HepG2 (cell line): ENCODE measurements around the gene ZMAT1. TPM values are rescaled to one million over a fixed set of nuclear protein-coding genes. Genes with fewer than 3 reads are reported as not detected.

Experiments
- ATAC-seq: fragments of 200-7000 bp; cut with Tn5 transposase; 3 replicates; pipeline ENCODE4 v1.9.1; 2020; ENCODE audit warnings: mild to moderate bottlenecking, moderate library complexity
- BruUV-seq: library from RNA; stranded (reverse); fragments of 400-500 nt; replicated peaks from 2 replicates; lab custom pipeline; 2021; lab: Mats Ljungman, UMichigan
- CTCF ChIA-PET: fragments of 300-600 bp; formaldehyde crosslinking; extraction: SDS; loops from one replicate; lab custom pipeline; 2021; ENCODE audit warnings: low total read pairs, inconsistent platforms, low intra/inter-chr PET ratio; lab: Yijun Ruan, JAX
- POLR2A ChIA-PET: fragments of 350-600 bp; sonication (Branson Sonifier 250); formaldehyde crosslinking; loops from one replicate; lab custom pipeline; 2020; ENCODE audit warnings: antibody characterized with exemption, inconsistent platforms; lab: Yijun Ruan, JAX
- DNase-seq: peaks from one replicate; pipeline ENCODE4 v3.0.0-alpha.2; 2015; ENCODE audit warnings: low spot score
- FAIRE-seq: peaks from 3 replicates; lab custom pipeline; 2011; peaks lifted over from hg19 to GRCh38; lab: Jason Lieb, UNC
- H2AFZ ChIP-seq: one replicate; pipeline ENCODE4 v1.6.1; 2011; ENCODE audit warnings: low read length, inconsistent platforms
- H3K27ac ChIP-seq: fragments of 300-600 bp; 3 replicates; pipeline ENCODE4 v1.8.0; 2011; ENCODE audit warnings: mixed run types, mild to moderate bottlenecking, mixed read lengths, low read length, inconsistent platforms; ENCODE audit not compliant: insufficient read depth; ENCODE audit errors: extremely low read length
- H3K27me3 ChIP-seq, 2 experiments: fragments of 200-600 bp in 1 of 2; 2 replicates in 1 of 2; 3 replicates in 1 of 2; pipeline versions ENCODE4 v1.6.0 to v1.8.0; 2011; ENCODE audit warnings: low read length in 2 of 2, mild to moderate bottlenecking in 2 of 2, moderate library complexity in 2 of 2, inconsistent platforms in 1 of 2; ENCODE audit not compliant: insufficient read depth in 2 of 2, control insufficient read depth in 1 of 2
- H3K36me3 ChIP-seq, 2 experiments: fragments of 200-600 bp in 1 of 2; replicated peaks in 1 of 2; 2 replicates in 1 of 2; 3 replicates in 1 of 2; pipeline versions ENCODE4 v1.5.1 to v1.8.0; 2011; ENCODE audit warnings: low read length in 2 of 2, inconsistent platforms in 1 of 2; ENCODE audit not compliant: insufficient read depth in 2 of 2, control insufficient read depth in 1 of 2
- H3K4me1 ChIP-seq: 2 replicates; pipeline ENCODE4 v1.5.1; 2012; ENCODE audit warnings: low read length, inconsistent platforms; ENCODE audit not compliant: insufficient read depth
- H3K4me2 ChIP-seq: 2 replicates; pipeline ENCODE4 v1.6.0; 2011; ENCODE audit warnings: low read depth, low read length, inconsistent platforms
- H3K4me3 ChIP-seq, 3 experiments: fragments of 200-600 bp in 1 of 3; sonication (generic), shearing (Covaris generic) in 1 of 3; replicated peaks in 1 of 3; 2 replicates each; pipeline ENCODE4 v1.5.1; 2011 to 2016; ENCODE audit warnings: low read length in 3 of 3, inconsistent platforms in 2 of 3, low read depth in 2 of 3, mild to moderate bottlenecking in 2 of 3, control low read depth in 1 of 3, mixed read lengths in 1 of 3; ENCODE audit not compliant: insufficient read depth in 1 of 3
- H3K79me2 ChIP-seq: one replicate; pipeline ENCODE4 v1.6.1; 2011; ENCODE audit warnings: low read length, inconsistent platforms; ENCODE audit not compliant: insufficient read depth
- H3K9ac ChIP-seq: 2 replicates; pipeline ENCODE4 v1.6.0; 2011; ENCODE audit warnings: mild to moderate bottlenecking, low read depth, low read length, inconsistent platforms; ENCODE audit not compliant: insufficient read depth
- H3K9me3 ChIP-seq: 2 replicates; pipeline ENCODE4 v1.5.1; 2012; ENCODE audit warnings: mild to moderate bottlenecking, low read length
- H4K20me1 ChIP-seq: 2 replicates; pipeline ENCODE4 v1.6.0; 2011; ENCODE audit warnings: inconsistent platforms, mild to moderate bottlenecking, low read length, moderate library complexity; ENCODE audit not compliant: insufficient read depth
- CBX2 ChIP-seq, 2 experiments: fragments of 200-600 bp in 1 of 2; sonication (generic); formaldehyde crosslinking in 1 of 2; IDR thresholded peaks; 2 replicates each; pipeline versions ENCODE4 v1.7.0 to v1.8.1; 2018 to 2022; ENCODE audit warnings: low read depth in 2 of 2, low read length in 1 of 2, mild to moderate bottlenecking in 1 of 2, missing genetic modification reagents in 1 of 2
- IKZF4 ChIP-seq: sonication (generic); formaldehyde crosslinking; IDR thresholded peaks from 2 replicates; pipeline ENCODE4 v1.5.1; 2020; ENCODE audit warnings: borderline replicate concordance, mild to moderate bottlenecking, low read depth, missing genetic modification reagents; ENCODE audit errors: not compliant biosample characterization
- JUND ChIP-seq: sonication (generic); formaldehyde crosslinking; IDR thresholded peaks from 2 replicates; pipeline ENCODE4 v1.8.0; 2022; ENCODE audit warnings: mild to moderate bottlenecking, missing genetic modification reagents
- NR2F1 ChIP-seq, 2 experiments: fragments of 450-650 bp in 1 of 2; formaldehyde crosslinking in 1 of 2; IDR thresholded peaks; 2 replicates each; pipeline versions ENCODE4 v1.5.0 to v1.6.1; 2016 to 2020; ENCODE audit warnings: mild to moderate bottlenecking in 1 of 2, missing compliant biosample characterization in 1 of 2, missing genetic modification reagents in 1 of 2, moderate library complexity in 1 of 2
- REXO4 ChIP-seq: sonication (generic); formaldehyde crosslinking; IDR thresholded peaks from 2 replicates; pipeline ENCODE4 v1.8.0; 2022; ENCODE audit warnings: missing genetic modification reagents, mild to moderate bottlenecking, borderline replicate concordance
- ZBED4 ChIP-seq: sonication (generic); formaldehyde crosslinking; IDR thresholded peaks from 2 replicates; pipeline ENCODE4 v1.4.0; 2020; ENCODE audit warnings: missing genetic modification reagents, borderline replicate concordance
- ZFP41 ChIP-seq: sonication (generic); formaldehyde crosslinking; IDR thresholded peaks from 2 replicates; pipeline ENCODE4 v1.4.0; 2020; ENCODE audit warnings: mild to moderate bottlenecking, missing genetic modification reagents, borderline replicate concordance
- ZNF274 ChIP-seq: sonication (generic); formaldehyde crosslinking; IDR thresholded peaks from 2 replicates; pipeline ENCODE4 v1.5.1; 2020; ENCODE audit warnings: mild to moderate bottlenecking, missing genetic modification reagents
- ZNF580 ChIP-seq: IDR thresholded peaks from 2 replicates; pipeline ENCODE4 v1.6.1; 2016; ENCODE audit warnings: low read depth, borderline replicate concordance
- ZNF839 ChIP-seq: sonication (generic); formaldehyde crosslinking; IDR thresholded peaks from 2 replicates; pipeline ENCODE4 v1.4.0; 2020; ENCODE audit warnings: missing genetic modification reagents, mild to moderate bottlenecking, borderline replicate concordance
- ZSCAN29 ChIP-seq: sonication (generic); formaldehyde crosslinking; conservative IDR thresholded peaks from 2 replicates; pipeline ENCODE4 v1.4.0; 2020; ENCODE audit warnings: mild to moderate bottlenecking, missing genetic modification reagents
- WGBS: methylation state at CpG from one replicate; pipeline ENCODE4 v1.1.6; 2017; ENCODE audit warnings: low lambda C conversion rate; 5-methylcytosine and 5-hydroxymethylcytosine counted together
- in situ Hi-C: cut with HindIII; loops from 2 replicates; pipeline ENCODE4 v1.10.0; 2017; ENCODE audit warnings: low pct_unique_long_range_greater_than_20kb; ENCODE audit not compliant: extremely low pct_ligation_motif_present
- intact Hi-C: fragments of 100-400 bp; cut with micrococcal nuclease; formaldehyde crosslinking; loops from one replicate; pipeline ENCODE4 v1.10.0; 2022; ENCODE audit not compliant: unreplicated experiment
- polyA plus RNA-seq, 8 experiments: library from polyadenylated mRNA; depleted of rRNA in 3 of 8; stranded (reverse) in 7 of 8; unstranded in 1 of 8; fragments of >200 nt; fragmentation: Illumina TruSeq in 4 of 8; extraction: Trizol in 4 of 8; gene quantifications; 2 replicates each; pipeline versions ENCODE4 v1.2.1 to v1.2.3, GENCODE V29; 2011 to 2016; ENCODE audit warnings: low read depth in 4 of 8, missing spikeins in 1 of 8, mixed read lengths in 1 of 8; ENCODE audit not compliant: insufficient read depth in 1 of 8
- total RNA-seq, 5 experiments: library from RNA; depleted of rRNA; stranded (reverse); fragments of >200 nt; fragmentation: Illumina TruSeq; extraction: Trizol; gene quantifications; 2 replicates each; pipeline ENCODE4 v1.2.3, GENCODE V29; 2016; ENCODE audit warnings: low read depth in 1 of 5

The ZMAT1 gene
- total and polyA plus RNA-seq, 2 of the 13 experiments (the other 11 are each of a cell fraction or from before 2014, with no cell fraction given) = 0.01 to 0.02 TPM

GRCh38 chrX:101957174-101957573 lies 25.3 kb upstream of the ZMAT1 start:
- no peak overlapping the region for H2AFZ ChIP-seq
- DNase-seq (no peak), FAIRE-seq (no peak), ATAC-seq (no peak)
- in situ Hi-C loops = no loop called here
- no peaks in the 10 kb centered on the region for H3K27me3 ChIP-seq
- CTCF ChIA-PET = no interaction called here
- H3K4me3 ChIP-seq = no peak overlapping the region
- POLR2A ChIA-PET = no interaction called here
- H3K79me2 ChIP-seq = no peaks in the 10 kb centered on the region
- no peaks in the 10 kb centered on the region for H4K20me1 ChIP-seq
- TF ChIP-seq ZFP41 (CRISPR knock-in tag) (no peak), ZBED4 (CRISPR knock-in tag) (no peak), JUND (CRISPR knock-in tag) (no peak), ZNF580 (CRISPR knock-in tag) (no peak), IKZF4 (CRISPR knock-in tag) (no peak), ZNF839 (CRISPR knock-in tag) (no peak), REXO4 (CRISPR knock-in tag) (no peak), ZSCAN29 (CRISPR knock-in tag) (no peak), ZNF274 (CRISPR knock-in tag) (no peak), CBX2 (IDR thresholded peaks at IDR 0.05; ENCODE audit: low read depth, low read length) (no peak), CBX2 (CRISPR knock-in tag; IDR thresholded peaks at IDR 0.05; ENCODE audit: low read depth) (no peak), NR2F1 (CRISPR knock-in tag; IDR thresholded peaks at IDR 0.05) (no peak)
- no peaks in the 10 kb centered on the region for H3K9me3 ChIP-seq
- no peak overlapping the region for H3K27ac ChIP-seq
- no peak overlapping the region for H3K4me2 ChIP-seq
- BruUV-seq = no TSS peak
- H3K36me3 ChIP-seq = no peaks in the 10 kb centered on the region
- 0% methylated on average over 1 of the region's 1 CpG for WGBS
- no peak overlapping the region for H3K9ac ChIP-seq
- intact Hi-C loops = no loop called here
- no peaks in the 10 kb centered on the region for H3K4me1 ChIP-seq
